Measurements from ENCODE around the gene KRT7.

The KRT7 gene

GRCh38 chr12:52211716-52212585 lies 21.1 kb upstream of the KRT7 start:
- no peak for DNase-seq (ENCODE audit: low spot score)

GRCh38 chr12:52212701-52213563 lies 20.1 kb upstream of the KRT7 start:
- no peak for DNase-seq (ENCODE audit: low spot score)

- DNase-seq (ENCODE audit: low spot score) = peak; percentile 45
These were observed 19.3 kb upstream of the KRT7 start for GRCh38 chr12:52213564-52214420.

GRCh38 chr12:52214421-52214802 lies 18.6 kb upstream of the KRT7 start:
- no peak for DNase-seq (ENCODE audit: low spot score)

GRCh38 chr12:52215587-52216031 lies 17.4 kb upstream of the KRT7 start:
- no peak for DNase-seq (ENCODE audit: low spot score)

GRCh38 chr12:52216100-52216499 lies 16.9 kb upstream of the KRT7 start:
- no peak for DNase-seq (ENCODE audit: low spot score)

- no peak for DNase-seq (ENCODE audit: low spot score)
These were observed 16.2 kb upstream of the KRT7 start for GRCh38 chr12:52216807-52217206.

GRCh38 chr12:52217223-52217622 lies 15.8 kb upstream of the KRT7 start:
- DNase-seq (ENCODE audit: low spot score) = no peak

GRCh38 chr12:52218001-52218400 lies 15.0 kb upstream of the KRT7 start:
- DNase-seq (ENCODE audit: low spot score) = no peak

GRCh38 chr12:52220477-52220876 lies 12.6 kb upstream of the KRT7 start:
- no peak for DNase-seq (ENCODE audit: low spot score)

GRCh38 chr12:52221070-52221781 lies 11.8 kb upstream of the KRT7 start:
- DNase-seq (ENCODE audit: low spot score) = no peak

GRCh38 chr12:52221912-52222457 lies 11.1 kb upstream of the KRT7 start:
- DNase-seq (ENCODE audit: low spot score) = peak; percentile 37

GRCh38 chr12:52222692-52223091 lies 10.4 kb upstream of the KRT7 start:
- no peak for DNase-seq (ENCODE audit: low spot score)

GRCh38 chr12:52223406-52224039 lies 9.5 kb upstream of the KRT7 start:
- DNase-seq (ENCODE audit: low spot score) = no peak

- no peak for DNase-seq (ENCODE audit: low spot score)
These were observed 8.9 kb upstream of the KRT7 start for GRCh38 chr12:52224151-52224550.

- no peak for DNase-seq (ENCODE audit: low spot score)
These were observed 7.3 kb upstream of the KRT7 start for GRCh38 chr12:52225752-52226151.

- no peak for DNase-seq (ENCODE audit: low spot score)
These were observed 6.6 kb upstream of the KRT7 start for GRCh38 chr12:52226446-52226845.

GRCh38 chr12:52227606-52228166 lies 5.4 kb upstream of the KRT7 start:
- DNase-seq (ENCODE audit: low spot score) = no peak

GRCh38 chr12:52228366-52228765 lies 4.7 kb upstream of the KRT7 start:
- no peak for DNase-seq (ENCODE audit: low spot score)

- no peak for DNase-seq (ENCODE audit: low spot score)
These were observed 4.1 kb upstream of the KRT7 start for GRCh38 chr12:52228931-52229330.
